HEK293 (cell line): ENCODE measurements around the gene TAS2R60.

Experiments
- CTCF ChIA-PET: fragments of 350-600 bp; formaldehyde crosslinking; extraction: SDS; loops from one replicate; lab custom pipeline; 2021; ENCODE audit warnings: antibody characterized with exemption; lab: Yijun Ruan, JAX
- POLR2A ChIA-PET: fragments of 300-600 bp; formaldehyde crosslinking; extraction: SDS; loops from one replicate; lab custom pipeline; 2020; ENCODE audit warnings: antibody characterized with exemption, inconsistent platforms; lab: Yijun Ruan, JAX
- H3K27ac ChIP-seq: fragments of 200-500 bp; sonication (Bioruptor generic); 2 replicates; pipeline ENCODE4 v1.5.1; 2014; ENCODE audit warnings: low read depth, low read length, control low read depth, inconsistent platforms; ENCODE audit errors: extremely low read depth
- H3K36me3 ChIP-seq, 2 experiments: fragments of 200-500 bp in 1 of 2; sonication (Bioruptor generic) in 1 of 2; 1 replicate in 1 of 2; 2 replicates in 1 of 2; pipeline ENCODE4 v1.5.1; 2014 to 2017; ENCODE audit warnings: inconsistent platforms in 2 of 2, low read length in 2 of 2; ENCODE audit not compliant: control insufficient read depth in 2 of 2, insufficient read depth in 1 of 2
- H3K4me1 ChIP-seq: fragments of 200-500 bp; sonication (Bioruptor generic); 2 replicates; pipeline ENCODE4 v1.5.1; 2014; ENCODE audit warnings: mild to moderate bottlenecking, low read length, inconsistent platforms; ENCODE audit not compliant: control insufficient read depth, insufficient read depth
- H3K4me3 ChIP-seq: 2 replicates; pipeline ENCODE4 v1.5.1; 2011; ENCODE audit warnings: low read depth, mild to moderate bottlenecking, control low read depth, low read length, moderate library complexity
- H3K9me3 ChIP-seq: fragments of 200-500 bp; sonication (Bioruptor generic); 2 replicates; pipeline ENCODE4 v1.5.1; 2014; ENCODE audit warnings: low read depth, low read length, inconsistent platforms; ENCODE audit not compliant: control insufficient read depth, insufficient read depth
- ZBTB1 ChIP-seq: fragments of 450-650 bp; formaldehyde crosslinking; IDR thresholded peaks from 2 replicates; pipeline ENCODE4 v1.5.1; 2016; ENCODE audit warnings: missing biosample characterization, missing genetic modification characterization
- ZBTB11 ChIP-seq: fragments of 450-650 bp; formaldehyde crosslinking; conservative IDR thresholded peaks from 2 replicates; pipeline ENCODE4 v1.5.1; 2016; ENCODE audit warnings: low read depth, missing biosample characterization, missing genetic modification characterization
- ZBTB8A ChIP-seq: fragments of 450-650 bp; formaldehyde crosslinking; IDR thresholded peaks from 2 replicates; pipeline ENCODE4 v1.5.1; 2016; ENCODE audit warnings: missing biosample characterization, missing genetic modification characterization
- ZIC2 ChIP-seq: fragments of 450-650 bp; formaldehyde crosslinking; IDR thresholded peaks from 2 replicates; pipeline ENCODE4 v1.5.1; 2016; ENCODE audit warnings: missing biosample characterization, missing genetic modification characterization
- ZNF157 ChIP-seq: fragments of 450-650 bp; formaldehyde crosslinking; IDR thresholded peaks from 2 replicates; pipeline ENCODE4 v1.5.1; 2016; ENCODE audit warnings: missing biosample characterization, missing genetic modification characterization
- ZNF184 ChIP-seq: fragments of 450-650 bp; IDR thresholded peaks from 2 replicates; pipeline ENCODE4 v1.5.1; 2018; ENCODE audit warnings: missing biosample characterization, mild to moderate bottlenecking, missing genetic modification characterization
- ZNF248 ChIP-seq: fragments of 450-650 bp; formaldehyde crosslinking; IDR thresholded peaks from 2 replicates; pipeline ENCODE4 v1.5.1; 2017; ENCODE audit warnings: missing biosample characterization, missing genetic modification characterization
- ZNF280D ChIP-seq: fragments of 450-650 bp; formaldehyde crosslinking; IDR thresholded peaks from 2 replicates; pipeline ENCODE4 v1.5.1; 2016; ENCODE audit warnings: missing biosample characterization, missing genetic modification characterization
- ZNF37A ChIP-seq: fragments of 450-650 bp; IDR thresholded peaks from 2 replicates; pipeline ENCODE4 v1.5.1; 2018; ENCODE audit warnings: missing biosample characterization, missing genetic modification characterization
- ZNF394 ChIP-seq: fragments of 450-650 bp; formaldehyde crosslinking; IDR thresholded peaks from 2 replicates; pipeline ENCODE4 v1.5.1; 2016; ENCODE audit warnings: missing biosample characterization, missing genetic modification characterization, mild to moderate bottlenecking, moderate library complexity, borderline replicate concordance
- ZNF48 ChIP-seq: fragments of 450-650 bp; formaldehyde crosslinking; IDR thresholded peaks from 2 replicates; pipeline ENCODE4 v1.5.1; 2016; ENCODE audit warnings: missing biosample characterization, missing genetic modification characterization
- ZNF513 ChIP-seq: fragments of 450-650 bp; IDR thresholded peaks from 2 replicates; pipeline ENCODE4 v1.5.1; 2018; ENCODE audit warnings: missing biosample characterization, missing genetic modification characterization
- ZNF549 ChIP-seq: fragments of 450-650 bp; IDR thresholded peaks from 2 replicates; pipeline ENCODE4 v1.5.1; 2018; ENCODE audit warnings: missing biosample characterization, missing genetic modification characterization, mild to moderate bottlenecking, inconsistent platforms, moderate library complexity
- ZNF596 ChIP-seq: fragments of 450-650 bp; IDR thresholded peaks from 2 replicates; pipeline ENCODE4 v1.5.0; 2018; ENCODE audit warnings: missing biosample characterization, mild to moderate bottlenecking, missing genetic modification characterization, moderate library complexity
- ZNF623 ChIP-seq: fragments of 450-650 bp; formaldehyde crosslinking; IDR thresholded peaks from 2 replicates; pipeline ENCODE4 v1.5.1; 2016; ENCODE audit warnings: missing biosample characterization, missing genetic modification characterization
- ZNF76 ChIP-seq: fragments of 450-650 bp; formaldehyde crosslinking; IDR thresholded peaks from 2 replicates; pipeline ENCODE4; 2016; ENCODE audit warnings: low read depth, missing biosample characterization, missing genetic modification characterization, borderline replicate concordance
- ZNF785 ChIP-seq: fragments of 450-650 bp; formaldehyde crosslinking; IDR thresholded peaks from 2 replicates; pipeline ENCODE4 v1.5.1; 2016; ENCODE audit warnings: missing biosample characterization, missing genetic modification characterization

Gene TAS2R60

GRCh38 chr7:143484119-143484518 is 40.9 kb downstream of the TAS2R60 start:
- Histone ChIP-seq H3K9me3 (no peaks in the 10 kb centered on the region), H3K36me3 (no peaks in the 10 kb centered on the region), H3K27ac (no peak overlapping the region), H3K4me1 (no peaks in the 10 kb centered on the region), H3K4me3 (no peak overlapping the region)
- no peak for TF ChIP-seq ZNF248
- TF ChIP-seq ZNF785 (tag by site-specific recombination) = no peak
- no peak for TF ChIP-seq ZNF157 (tag by site-specific recombination)
- TF ChIP-seq ZNF280D (tag by site-specific recombination) = no peak
- no peak for TF ChIP-seq ZNF48
- TF ChIP-seq ZBTB1 = no peak
- no peak for TF ChIP-seq ZIC2 (tag by site-specific recombination)
- TF ChIP-seq ZNF394 (tag by site-specific recombination) = no peak
- TF ChIP-seq ZNF513 (tag by site-specific recombination) = no peak
- TF ChIP-seq ZNF596 (tag by site-specific recombination) = no peak
- ChIA-PET POLR2A (no interaction called here), CTCF (interaction anchor here (0.7 to 1.1 kb wide), 3 partner anchors 9 to 349 kb away, joined by 3 to 4 read pairs (median 4); no protein-coding TSS in a partner anchor)

GRCh38 chr7:143485094-143485493 is 41.8 kb downstream of the TAS2R60 start:
- Histone ChIP-seq H3K27ac (no peak overlapping the region), H3K4me1 (no peaks in the 10 kb centered on the region), H3K9me3 (no peaks in the 10 kb centered on the region), H3K36me3 (no peaks in the 10 kb centered on the region), H3K4me3 (no peak overlapping the region)
- POLR2A ChIA-PET = no interaction called here
- no peak for TF ChIP-seq ZNF184
- TF ChIP-seq ZNF549 (tag by site-specific recombination) = no peak
- no peak for TF ChIP-seq ZNF37A (tag by site-specific recombination)
- TF ChIP-seq ZBTB11 (tag by site-specific recombination) = no peak
- no peak for TF ChIP-seq ZNF623 (tag by site-specific recombination)
- TF ChIP-seq ZBTB8A (tag by site-specific recombination) = no peak
- no peak for TF ChIP-seq ZNF76 (tag by site-specific recombination)
- CTCF ChIA-PET = no interaction called here
